Mesenchymal stem cell (in vitro differentiated cells and primary cell): ENCODE results near the gene MIPEP.

Experiments
- DNase-seq: peaks from one replicate; pipeline ENCODE4 v3.0.0-alpha.2; 2013
- H2AFZ ChIP-seq: one replicate; pipeline ENCODE4 v1.6.1; 2013; ENCODE audit warnings: low read depth, mild to moderate bottlenecking, control low read depth, inconsistent platforms, low read length, moderate library complexity
- H2AK5ac ChIP-seq: 2 replicates; pipeline ENCODE4 v1.6.1; 2013; ENCODE audit warnings: low read length, moderate library complexity, mild to moderate bottlenecking, inconsistent platforms; ENCODE audit not compliant: severe bottlenecking
- H2BK120ac ChIP-seq: one replicate; pipeline ENCODE4 v1.6.1; 2013; ENCODE audit warnings: low read depth, mild to moderate bottlenecking, inconsistent platforms, low read length, moderate library complexity
- H2BK12ac ChIP-seq, 2 experiments: one replicate each; pipeline ENCODE4 v1.6.1; 2013; ENCODE audit warnings: inconsistent platforms in 2 of 2, low read length in 2 of 2, mild to moderate bottlenecking in 2 of 2, moderate library complexity in 2 of 2, control low read depth in 1 of 2
- H2BK15ac ChIP-seq: one replicate; pipeline ENCODE4 v1.6.1; 2013; ENCODE audit warnings: mild to moderate bottlenecking, low read depth, inconsistent platforms; ENCODE audit not compliant: poor library complexity, severe bottlenecking
- H2BK5ac ChIP-seq: 2 replicates; pipeline ENCODE4 v1.6.1; 2013; ENCODE audit warnings: low read depth, mild to moderate bottlenecking, low read length, control low read depth, inconsistent platforms; ENCODE audit not compliant: poor library complexity, severe bottlenecking
- H3K14ac ChIP-seq, 2 experiments: one replicate each; pipeline ENCODE4 v1.6.1; 2013; ENCODE audit warnings: inconsistent platforms in 2 of 2, low read length in 2 of 2, control low read depth in 1 of 2, mild to moderate bottlenecking in 1 of 2, moderate library complexity in 1 of 2
- H3K18ac ChIP-seq, 2 experiments: one replicate each; pipeline ENCODE4 v1.6.1; 2013; ENCODE audit warnings: inconsistent platforms in 2 of 2, low read length in 2 of 2, control low read depth in 1 of 2, low read depth in 1 of 2, mild to moderate bottlenecking in 1 of 2
- H3K23ac ChIP-seq, 2 experiments: one replicate each; pipeline ENCODE4 v1.6.1; 2013; ENCODE audit warnings: inconsistent platforms in 2 of 2, low read length in 2 of 2, mild to moderate bottlenecking in 2 of 2, moderate library complexity in 2 of 2, control low read depth in 1 of 2
- H3K27ac ChIP-seq: 2 replicates; pipeline ENCODE4 v1.5.1; 2013; ENCODE audit warnings: mild to moderate bottlenecking, moderate library complexity, low read length, control low read depth, inconsistent platforms; ENCODE audit not compliant: poor library complexity, severe bottlenecking
- H3K27me3 ChIP-seq, 2 experiments: 2 replicates each; pipeline versions ENCODE4 v1.6.1 to v1.7.0; 2013; ENCODE audit warnings: low read length in 2 of 2, mild to moderate bottlenecking in 2 of 2, moderate library complexity in 2 of 2, control low read depth in 1 of 2, inconsistent platforms in 1 of 2; ENCODE audit not compliant: control insufficient read depth in 1 of 2, insufficient read depth in 1 of 2
- H3K36me3 ChIP-seq, 2 experiments: 2 replicates each; pipeline versions ENCODE4 v1.6.1 to v1.7.0; 2013; ENCODE audit warnings: low read length in 2 of 2, control low read depth in 1 of 2, inconsistent platforms in 1 of 2, low read depth in 1 of 2, mild to moderate bottlenecking in 1 of 2; ENCODE audit not compliant: insufficient read depth in 2 of 2, control insufficient read depth in 1 of 2
- H3K4ac ChIP-seq, 2 experiments: one replicate each; pipeline ENCODE4 v1.6.1; 2013; ENCODE audit warnings: inconsistent platforms in 2 of 2, low read length in 2 of 2, mild to moderate bottlenecking in 2 of 2, moderate library complexity in 2 of 2, control low read depth in 1 of 2, low read depth in 1 of 2
- H3K4me1 ChIP-seq: 2 replicates; pipeline ENCODE4 v1.6.1; 2013; ENCODE audit warnings: low read depth, low read length, control low read depth; ENCODE audit not compliant: control insufficient read depth, insufficient read depth
- H3K4me2 ChIP-seq: 2 replicates; pipeline ENCODE4 v1.6.1; 2013; ENCODE audit warnings: low read length, mild to moderate bottlenecking, inconsistent platforms; ENCODE audit not compliant: poor library complexity, severe bottlenecking
- H3K4me3 ChIP-seq, 2 experiments: 2 replicates each; pipeline versions ENCODE4 v1.5.1 to v1.7.0; 2013; ENCODE audit warnings: low read length in 2 of 2, mild to moderate bottlenecking in 2 of 2, control low read depth in 1 of 2, low read depth in 1 of 2; ENCODE audit not compliant: insufficient read depth in 1 of 2
- H3K79me1 ChIP-seq: replicated peaks from 2 replicates; pipeline ENCODE4 v1.6.1; 2013; ENCODE audit warnings: mild to moderate bottlenecking, control low read depth, low read length, inconsistent platforms; ENCODE audit not compliant: poor library complexity, severe bottlenecking
- H3K9ac ChIP-seq: 2 replicates; pipeline ENCODE4 v1.7.0; 2013; ENCODE audit warnings: mild to moderate bottlenecking, low read length, moderate library complexity
- H3K9me3 ChIP-seq: 2 replicates; pipeline ENCODE4 v1.7.0; 2013; ENCODE audit warnings: mild to moderate bottlenecking, low read length; ENCODE audit not compliant: control insufficient read depth
- H4K8ac ChIP-seq: one replicate; pipeline ENCODE4 v1.6.1; 2013; ENCODE audit warnings: inconsistent platforms, mild to moderate bottlenecking, low read length, moderate library complexity
- H4K91ac ChIP-seq: one replicate; pipeline ENCODE4 v1.6.1; 2013; ENCODE audit warnings: mild to moderate bottlenecking, low read length, inconsistent platforms
- whole genome bisulfite sequencing: methylation state at CpG from one replicate; pipeline ENCODE4 v1.1.7; 2013; ENCODE audit warnings: mixed read lengths; 5-methylcytosine and 5-hydroxymethylcytosine counted together

The MIPEP gene

GRCh38 chr13:23848646-23849141 is 40.5 kb downstream of the MIPEP start:
- Histone ChIP-seq H3K9me3 (no peaks in the 10 kb centered on the region), H3K27ac (no peak overlapping the region), H3K4me2 (no peak overlapping the region), H3K9ac (no peak overlapping the region), H2BK12ac (no peak overlapping the region), H3K4me3 (peak overlapping the region in 1 of 2 experiments; percentile 32), H3K14ac (no peak overlapping the region), H3K4me1 (no peaks in the 10 kb centered on the region), H3K23ac (no peak overlapping the region), H4K91ac (no peak overlapping the region), H3K4ac (no peak overlapping the region), H3K79me1 (no peaks in the 10 kb centered on the region), H3K27me3 (no peaks in the 10 kb centered on the region), H3K18ac (no peak overlapping the region), H2BK5ac (no peak overlapping the region), H2BK120ac (no peak overlapping the region), H3K36me3 (peaks cover 0 to 19% of the 10 kb centered on the region in 2 experiments), H4K8ac (no peak overlapping the region), H2AFZ (no peak overlapping the region), H2AK5ac (no peak overlapping the region), H2BK15ac (no peak overlapping the region)
- 94% methylated on average over 7 of the region's 8 CpGs for WGBS
- DNase-seq, result no peak

GRCh38 chr13:23848019-23848418 is 41.2 kb downstream of the MIPEP start:
- Histone ChIP-seq H3K36me3 (peaks cover 0 to 18% of the 10 kb centered on the region in 2 experiments), H3K9me3 (no peaks in the 10 kb centered on the region), H2AFZ (no peak overlapping the region), H3K4me1 (no peaks in the 10 kb centered on the region), H3K4ac (no peak overlapping the region), H3K9ac (no peak overlapping the region), H2BK12ac (no peak overlapping the region), H3K27me3 (no peaks in the 10 kb centered on the region), H3K27ac (no peak overlapping the region), H4K8ac (no peak overlapping the region), H2AK5ac (no peak overlapping the region), H3K79me1 (no peaks in the 10 kb centered on the region), H3K14ac (no peak overlapping the region), H3K4me2 (no peak overlapping the region), H3K18ac (no peak overlapping the region), H2BK15ac (no peak overlapping the region), H3K4me3 (no peak overlapping the region), H2BK120ac (no peak overlapping the region), H3K23ac (no peak overlapping the region), H2BK5ac (no peak overlapping the region), H4K91ac (no peak overlapping the region)
- WGBS, result 88% methylated on average over 2 of the region's 2 CpGs
- no peak for DNase-seq

DNA sequence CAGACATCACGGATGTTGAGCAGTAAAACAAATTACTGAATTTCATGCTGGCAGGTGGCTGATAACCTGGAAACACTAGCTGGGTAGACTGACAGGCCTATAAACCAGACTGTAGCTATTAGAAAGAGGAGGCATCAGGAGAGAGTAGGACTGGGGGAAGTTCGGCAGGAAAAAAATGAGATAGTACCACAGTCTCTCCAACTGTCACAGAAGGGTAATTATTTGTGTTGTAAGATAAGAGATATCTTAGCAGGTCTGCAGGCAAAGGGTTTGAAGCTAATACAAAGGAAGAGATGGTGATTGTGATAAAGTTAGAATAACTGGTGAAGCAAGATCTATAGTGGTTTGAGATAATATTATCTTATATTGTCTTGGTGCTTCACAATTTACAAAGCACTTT is 41.7 kb downstream of the MIPEP start:
- no peak for DNase-seq
- H2BK5ac ChIP-seq, result no peak overlapping the region
- no peak overlapping the region for H2BK120ac ChIP-seq
- no peak overlapping the region for H3K4ac ChIP-seq
- H3K18ac ChIP-seq, result no peak overlapping the region
- no peaks in the 10 kb centered on the region for H3K27me3 ChIP-seq
- H3K9me3 ChIP-seq, result no peaks in the 10 kb centered on the region
- no peak overlapping the region for H3K4me3 ChIP-seq
- H3K27ac ChIP-seq, result no peak overlapping the region
- no peak overlapping the region for H3K4me2 ChIP-seq
- H4K91ac ChIP-seq, result no peak overlapping the region
- H3K14ac ChIP-seq, result no peak overlapping the region
- no peak overlapping the region for H2BK15ac ChIP-seq
- H3K23ac ChIP-seq, result no peak overlapping the region
- H4K8ac ChIP-seq, result no peak overlapping the region
- no peaks in the 10 kb centered on the region for H3K79me1 ChIP-seq
- H2BK12ac ChIP-seq, result no peak overlapping the region
- H3K36me3 ChIP-seq, result peaks cover 0 to 16% of the 10 kb centered on the region in 2 experiments
- H3K9ac ChIP-seq, result no peak overlapping the region
- H3K4me1 ChIP-seq, result peaks cover 1% of the 10 kb centered on the region
- H2AK5ac ChIP-seq, result no peak overlapping the region
- H2AFZ ChIP-seq, result no peak overlapping the region
- 87% methylated on average over 2 of the region's 2 CpGs for WGBS

DNA sequence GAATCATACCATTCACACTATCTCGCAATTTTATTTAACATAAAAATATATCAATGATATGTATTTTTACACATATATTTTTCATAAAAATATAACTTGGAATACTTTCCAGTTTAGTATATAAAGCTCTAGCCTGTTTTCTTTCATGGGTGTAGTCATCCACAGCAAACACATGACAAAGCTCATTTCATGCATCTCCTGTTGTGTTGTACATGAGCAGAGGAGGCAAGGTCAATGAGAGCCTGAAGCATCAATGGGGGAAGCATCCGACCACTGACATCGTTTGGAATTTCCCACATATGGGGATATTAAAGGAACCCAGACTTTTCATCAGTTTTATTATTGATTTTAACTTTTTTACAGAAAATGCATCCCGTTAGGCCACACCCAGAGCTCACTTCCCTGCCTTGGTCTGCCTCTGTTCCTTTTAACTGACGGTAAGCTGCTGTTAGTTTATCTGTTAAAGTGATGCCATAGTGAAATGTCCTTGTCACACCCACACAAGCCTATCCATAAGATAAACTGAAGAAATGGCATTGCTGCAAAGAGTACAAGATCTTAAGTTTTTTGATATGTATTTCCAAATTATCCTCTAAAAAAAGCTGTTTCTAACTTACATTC is 44.0 kb downstream of the MIPEP start:
- DNase-seq, result no peak
- H3K4ac ChIP-seq, result no peak overlapping the region
- no peak overlapping the region for H3K18ac ChIP-seq
- H3K14ac ChIP-seq, result no peak overlapping the region
- no peak overlapping the region for H2BK5ac ChIP-seq
- H3K4me2 ChIP-seq, result no peak overlapping the region
- no peak overlapping the region for H3K9ac ChIP-seq
- no peak overlapping the region for H4K91ac ChIP-seq
- no peak overlapping the region for H2BK15ac ChIP-seq
- WGBS, result 100% methylated on average over 1 of the region's 5 CpGs
- no peak overlapping the region for H2BK12ac ChIP-seq
- H4K8ac ChIP-seq, result no peak overlapping the region
- H2AFZ ChIP-seq, result no peak overlapping the region
- H3K9me3 ChIP-seq, result no peaks in the 10 kb centered on the region
- no peaks in the 10 kb centered on the region for H3K27me3 ChIP-seq
- no peak overlapping the region for H2BK120ac ChIP-seq
- no peak overlapping the region for H3K23ac ChIP-seq
- no peaks in the 10 kb centered on the region for H3K79me1 ChIP-seq
- H2AK5ac ChIP-seq, result no peak overlapping the region
- peaks cover 0 to 22% of the 10 kb centered on the region in 2 experiments for H3K36me3 ChIP-seq
- peaks cover 3% of the 10 kb centered on the region for H3K4me1 ChIP-seq
- no peak overlapping the region for H3K27ac ChIP-seq
- H3K4me3 ChIP-seq, result no peak overlapping the region
